HCT116 (cell line): ENCODE results near the gene GMPPA. TPM values are rescaled to one million over a fixed set of nuclear protein-coding genes. Genes with fewer than 3 reads are reported as not detected.

Source experiments
- ATAC-seq: fragments of 200-7000 bp; cut with Tn5 transposase; 2 replicates; pipeline ENCODE4 v1.9.1; 2020; ENCODE audit warnings: mild to moderate bottlenecking, moderate library complexity
- BruUV-seq: library from RNA; stranded (reverse); fragments of 400-500 nt; replicated peaks from 2 replicates; lab custom pipeline; 2021; lab: Mats Ljungman, UMichigan
- CTCF ChIA-PET: fragments of 300-600 bp; sonication (Branson Sonifier 250); formaldehyde crosslinking; loops from one replicate; lab custom pipeline; 2021; ENCODE audit warnings: antibody characterized with exemption; lab: Charles Lee
- POLR2A ChIA-PET: fragments of 300-600, 350-600 bp; sonication (Branson Sonifier 250); formaldehyde crosslinking; loops from one replicate; lab custom pipeline; 2021; ENCODE audit warnings: antibody characterized with exemption; lab: Charles Lee
- RAD21 ChIA-PET, 2 experiments: fragments of 300-600 bp; sonication (Branson Sonifier 250); formaldehyde crosslinking; loops; one replicate each; lab custom pipeline; 2023; ENCODE audit warnings: low total read pairs in 2 of 2; ENCODE audit not compliant: uncharacterized antibody in 2 of 2, unreplicated experiment in 2 of 2, low non-redundant PET in 1 of 2; lab: Charles Lee
- DNase-seq: peaks from one replicate; pipeline ENCODE4 v3.0.0-alpha.2; 2010; ENCODE audit warnings: low read depth, low spot score
- H2AFZ ChIP-seq: fragments of 200-600 bp; shearing (Covaris generic), sonication (generic); 2 replicates; pipeline ENCODE4 v1.6.1; 2017; ENCODE audit warnings: low read depth, mixed run types, mixed read lengths, antibody characterized with exemption, low read length; ENCODE audit not compliant: poor library complexity, severe bottlenecking
- H3K27ac ChIP-seq: 2 replicates; pipeline ENCODE4 v1.5.1; 2012; ENCODE audit warnings: low read depth, low read length
- H3K27me3 ChIP-seq: fragments of 200-600 bp; sonication (generic); 2 replicates; pipeline ENCODE4 v1.6.1; 2016; ENCODE audit warnings: mixed run types, low read length, mixed read lengths; ENCODE audit not compliant: insufficient read depth
- H3K36me3 ChIP-seq, 2 experiments: fragments of 200-500 bp in 1 of 2; fragments of 200-600 bp in 1 of 2; sonication (Bioruptor generic) in 1 of 2; sonication (generic) in 1 of 2; 2 replicates each; pipeline versions ENCODE4 v1.5.1 to v1.6.1; 2014 to 2016; ENCODE audit warnings: low read length in 2 of 2, inconsistent platforms in 1 of 2, mixed read lengths in 1 of 2, mixed run types in 1 of 2; ENCODE audit not compliant: insufficient read depth in 2 of 2, control insufficient read depth in 1 of 2
- H3K4me1 ChIP-seq, 2 experiments: fragments of 200-600 bp in 1 of 2; sonication (generic) in 1 of 2; 2 replicates each; pipeline versions ENCODE4 v1.5.1 to v1.6.1; 2012 to 2017; ENCODE audit warnings: low read length in 2 of 2, inconsistent platforms in 1 of 2, mild to moderate bottlenecking in 1 of 2, mixed read lengths in 1 of 2, mixed run types in 1 of 2, moderate library complexity in 1 of 2; ENCODE audit not compliant: insufficient read depth in 2 of 2, control insufficient read depth in 1 of 2
- H3K4me2 ChIP-seq: fragments of 200-600 bp; sonication (generic); 2 replicates; pipeline ENCODE4 v1.6.1; 2017; ENCODE audit warnings: mixed run types, low read length, mixed read lengths
- H3K4me3 ChIP-seq, 2 experiments: fragments of 200-600 bp in 1 of 2; sonication (generic) in 1 of 2; replicated peaks in 1 of 2; 2 replicates each; pipeline ENCODE4 v1.5.1; 2011 to 2016; ENCODE audit warnings: low read length in 2 of 2, control low read depth in 1 of 2, low read depth in 1 of 2, mild to moderate bottlenecking in 1 of 2, mixed read lengths in 1 of 2, mixed run types in 1 of 2
- H3K79me2 ChIP-seq: fragments of 200-600 bp; sonication (generic); 2 replicates; pipeline ENCODE4 v1.6.1; 2017; ENCODE audit warnings: mild to moderate bottlenecking, mixed run types, low read length, moderate library complexity, mixed read lengths; ENCODE audit not compliant: insufficient read depth
- H3K9ac ChIP-seq: fragments of 200-600 bp; sonication (generic); 2 replicates; pipeline ENCODE4 v1.6.1; 2016; ENCODE audit warnings: low read length, mixed read lengths
- H3K9me2 ChIP-seq: fragments of 200-600 bp; sonication (generic), shearing (Covaris generic); 2 replicates; pipeline ENCODE4 v1.6.1; 2017; ENCODE audit warnings: mixed run types, mild to moderate bottlenecking, moderate library complexity; ENCODE audit not compliant: insufficient read depth
- H3K9me3 ChIP-seq, 2 experiments: fragments of 200-500 bp in 1 of 2; fragments of 200-600 bp in 1 of 2; sonication (Bioruptor generic) in 1 of 2; sonication (generic) in 1 of 2; 2 replicates each; pipeline ENCODE4 v1.6.1; 2014 to 2017; ENCODE audit warnings: low read length in 2 of 2, mixed read lengths in 2 of 2, inconsistent platforms in 1 of 2, low read depth in 1 of 2, mild to moderate bottlenecking in 1 of 2, mixed run types in 1 of 2, moderate library complexity in 1 of 2; ENCODE audit not compliant: control insufficient read depth in 1 of 2, insufficient read depth in 1 of 2
- H4K20me1 ChIP-seq: fragments of 200-600 bp; sonication (generic), shearing (Covaris generic); 2 replicates; pipeline ENCODE4 v1.6.1; 2017; ENCODE audit warnings: mixed run types, mild to moderate bottlenecking, moderate library complexity; ENCODE audit not compliant: insufficient read depth
- CBX3 ChIP-seq: IDR thresholded peaks from 2 replicates; pipeline ENCODE4 v1.6.1; 2012; ENCODE audit warnings: low read depth
- CEBPB ChIP-seq: IDR thresholded peaks from 2 replicates; pipeline ENCODE4 v1.6.1; 2012; ENCODE audit warnings: low read depth
- EGR1 ChIP-seq: IDR thresholded peaks from 2 replicates; pipeline ENCODE4 v1.6.1; 2012; ENCODE audit warnings: low read depth
- EZH2 ChIP-seq: fragments of 200-600 bp; sonication (generic); IDR thresholded peaks from 2 replicates; pipeline ENCODE4 v1.6.1; 2017; ENCODE audit warnings: antibody characterized with exemption, mixed run types
- FOSL1 ChIP-seq: IDR thresholded peaks from 2 replicates; pipeline ENCODE4 v1.6.1; 2012; ENCODE audit warnings: low read depth
- JUND ChIP-seq: IDR thresholded peaks from 2 replicates; pipeline ENCODE4 v1.6.1; 2012
- POLR2A ChIP-seq: IDR thresholded peaks from 2 replicates; pipeline ENCODE4 v1.7.0; 2011; ENCODE audit warnings: borderline replicate concordance; ENCODE audit not compliant: insufficient read depth, insufficient read length; ENCODE audit errors: extremely low read depth
- POLR2AphosphoS5 ChIP-seq: IDR thresholded peaks from 2 replicates; pipeline ENCODE4 v1.6.1; 2011; ENCODE audit warnings: mild to moderate bottlenecking, low read depth, low read length, moderate library complexity
- RAD21 ChIP-seq: IDR thresholded peaks from 2 replicates; pipeline ENCODE4 v1.6.1; 2012; ENCODE audit warnings: low read depth, mild to moderate bottlenecking
- SIN3A ChIP-seq: IDR thresholded peaks from 2 replicates; pipeline ENCODE4 v1.6.1; 2012; ENCODE audit warnings: low read depth
- SRF ChIP-seq: IDR thresholded peaks from 2 replicates; pipeline ENCODE4 v1.6.1; 2012; ENCODE audit warnings: low read depth
- TCF7L2 ChIP-seq: IDR thresholded peaks from 2 replicates; pipeline ENCODE4 v1.7.0; 2011; ENCODE audit warnings: borderline replicate concordance, inconsistent platforms; ENCODE audit not compliant: insufficient read depth, insufficient read length; ENCODE audit errors: extremely low read depth
- YY1 ChIP-seq: IDR thresholded peaks from 2 replicates; pipeline ENCODE4 v1.6.1; 2011; ENCODE audit warnings: low read length, low read depth, moderate library complexity, mild to moderate bottlenecking; ENCODE audit not compliant: insufficient replicate concordance; ENCODE audit errors: extremely low read depth
- intact Hi-C: fragments of 100-400 bp; cut with micrococcal nuclease; formaldehyde crosslinking; loops from 2 replicates; pipeline ENCODE4 v1.10.0; 2022
- total RNA-seq: library from RNA; stranded (reverse); gene quantifications from one replicate; pipeline ENCODE4 v1.2.1, GENCODE V29; 2021; ENCODE audit not compliant: unreplicated experiment
- TF ChIP-seq, protein P1 (sequence below): IDR thresholded peaks from 2 replicates; pipeline ENCODE4 v1.6.1; 2011; ENCODE audit warnings: mild to moderate bottlenecking, low read length, moderate library complexity; ENCODE audit not compliant: insufficient replicate concordance; ENCODE audit errors: extremely low read depth
- TF ChIP-seq, protein P2 (sequence below): IDR thresholded peaks from 2 replicates; pipeline ENCODE4 v1.6.1; 2012; ENCODE audit warnings: low read depth
- TF ChIP-seq, protein P3 (sequence below): IDR thresholded peaks from 2 replicates; pipeline ENCODE4 v1.6.1; 2012
- TF ChIP-seq, protein P4 (sequence below): IDR thresholded peaks from 2 replicates; pipeline ENCODE4 v1.6.1; 2012

Gene GMPPA
- total RNA-seq, 1 experiment from 2014 or later, result 71.8 TPM

DNA sequence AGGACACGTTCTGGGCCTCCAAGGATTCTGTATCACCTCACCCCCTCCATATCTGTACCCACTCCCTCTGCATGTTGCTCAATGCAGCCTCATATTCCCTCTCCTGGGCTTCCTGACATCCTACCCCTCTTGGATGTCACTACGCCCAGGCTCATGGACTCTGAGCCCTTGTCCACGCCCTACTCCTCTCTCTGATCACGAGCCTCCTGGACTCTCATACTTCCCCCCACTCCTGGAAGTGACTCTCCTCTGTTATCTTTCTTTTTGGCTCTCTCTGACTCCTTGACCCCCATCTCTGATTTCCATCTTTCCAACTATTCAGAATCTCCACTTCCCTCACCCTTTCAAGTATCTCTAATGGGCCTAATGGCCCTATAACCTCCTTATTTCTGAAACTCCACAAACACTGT lies 47.3 kb downstream of the GMPPA start:
- no peak overlapping the region for H3K4me3 ChIP-seq
- no peak overlapping the region for H3K27ac ChIP-seq
- intact Hi-C loops, result no loop called here
- peaks cover 33% of the 10 kb centered on the region for H3K79me2 ChIP-seq
- TF ChIP-seq POLR2A (no peak), EZH2 (no peak), CEBPB (no peak), YY1 (no peak), CBX3 (no peak), FOSL1 (no peak), POLR2AphosphoS5 (no peak), RAD21 (no peak), EGR1 (no peak), TCF7L2 (no peak), SIN3A (no peak), SRF (no peak), JUND (no peak)
- TF ChIP-seq, protein P1, sequence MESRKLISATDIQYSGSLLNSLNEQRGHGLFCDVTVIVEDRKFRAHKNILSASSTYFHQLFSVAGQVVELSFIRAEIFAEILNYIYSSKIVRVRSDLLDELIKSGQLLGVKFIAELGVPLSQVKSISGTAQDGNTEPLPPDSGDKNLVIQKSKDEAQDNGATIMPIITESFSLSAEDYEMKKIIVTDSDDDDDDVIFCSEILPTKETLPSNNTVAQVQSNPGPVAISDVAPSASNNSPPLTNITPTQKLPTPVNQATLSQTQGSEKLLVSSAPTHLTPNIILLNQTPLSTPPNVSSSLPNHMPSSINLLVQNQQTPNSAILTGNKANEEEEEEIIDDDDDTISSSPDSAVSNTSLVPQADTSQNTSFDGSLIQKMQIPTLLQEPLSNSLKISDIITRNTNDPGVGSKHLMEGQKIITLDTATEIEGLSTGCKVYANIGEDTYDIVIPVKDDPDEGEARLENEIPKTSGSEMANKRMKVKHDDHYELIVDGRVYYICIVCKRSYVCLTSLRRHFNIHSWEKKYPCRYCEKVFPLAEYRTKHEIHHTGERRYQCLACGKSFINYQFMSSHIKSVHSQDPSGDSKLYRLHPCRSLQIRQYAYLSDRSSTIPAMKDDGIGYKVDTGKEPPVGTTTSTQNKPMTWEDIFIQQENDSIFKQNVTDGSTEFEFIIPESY, result no peak
- TF ChIP-seq, protein P2, sequence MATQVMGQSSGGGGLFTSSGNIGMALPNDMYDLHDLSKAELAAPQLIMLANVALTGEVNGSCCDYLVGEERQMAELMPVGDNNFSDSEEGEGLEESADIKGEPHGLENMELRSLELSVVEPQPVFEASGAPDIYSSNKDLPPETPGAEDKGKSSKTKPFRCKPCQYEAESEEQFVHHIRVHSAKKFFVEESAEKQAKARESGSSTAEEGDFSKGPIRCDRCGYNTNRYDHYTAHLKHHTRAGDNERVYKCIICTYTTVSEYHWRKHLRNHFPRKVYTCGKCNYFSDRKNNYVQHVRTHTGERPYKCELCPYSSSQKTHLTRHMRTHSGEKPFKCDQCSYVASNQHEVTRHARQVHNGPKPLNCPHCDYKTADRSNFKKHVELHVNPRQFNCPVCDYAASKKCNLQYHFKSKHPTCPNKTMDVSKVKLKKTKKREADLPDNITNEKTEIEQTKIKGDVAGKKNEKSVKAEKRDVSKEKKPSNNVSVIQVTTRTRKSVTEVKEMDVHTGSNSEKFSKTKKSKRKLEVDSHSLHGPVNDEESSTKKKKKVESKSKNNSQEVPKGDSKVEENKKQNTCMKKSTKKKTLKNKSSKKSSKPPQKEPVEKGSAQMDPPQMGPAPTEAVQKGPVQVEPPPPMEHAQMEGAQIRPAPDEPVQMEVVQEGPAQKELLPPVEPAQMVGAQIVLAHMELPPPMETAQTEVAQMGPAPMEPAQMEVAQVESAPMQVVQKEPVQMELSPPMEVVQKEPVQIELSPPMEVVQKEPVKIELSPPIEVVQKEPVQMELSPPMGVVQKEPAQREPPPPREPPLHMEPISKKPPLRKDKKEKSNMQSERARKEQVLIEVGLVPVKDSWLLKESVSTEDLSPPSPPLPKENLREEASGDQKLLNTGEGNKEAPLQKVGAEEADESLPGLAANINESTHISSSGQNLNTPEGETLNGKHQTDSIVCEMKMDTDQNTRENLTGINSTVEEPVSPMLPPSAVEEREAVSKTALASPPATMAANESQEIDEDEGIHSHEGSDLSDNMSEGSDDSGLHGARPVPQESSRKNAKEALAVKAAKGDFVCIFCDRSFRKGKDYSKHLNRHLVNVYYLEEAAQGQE, result no peak
- TF ChIP-seq, protein P3, sequence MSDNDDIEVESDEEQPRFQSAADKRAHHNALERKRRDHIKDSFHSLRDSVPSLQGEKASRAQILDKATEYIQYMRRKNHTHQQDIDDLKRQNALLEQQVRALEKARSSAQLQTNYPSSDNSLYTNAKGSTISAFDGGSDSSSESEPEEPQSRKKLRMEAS, result no peak
- TF ChIP-seq, protein P4, sequence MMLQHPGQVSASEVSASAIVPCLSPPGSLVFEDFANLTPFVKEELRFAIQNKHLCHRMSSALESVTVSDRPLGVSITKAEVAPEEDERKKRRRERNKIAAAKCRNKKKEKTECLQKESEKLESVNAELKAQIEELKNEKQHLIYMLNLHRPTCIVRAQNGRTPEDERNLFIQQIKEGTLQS, result no peak
- H3K4me1 ChIP-seq, result peaks cover 1 to 31% of the 10 kb centered on the region in 2 experiments; a peak in 3 of 4 replicates
- no peaks in the 10 kb centered on the region for H3K9me3 ChIP-seq
- no peak for DNase-seq
- CTCF ChIA-PET, result no interaction called here
- H3K9me2 ChIP-seq, result no peaks in the 10 kb centered on the region
- H2AFZ ChIP-seq, result no peak overlapping the region
- H3K36me3 ChIP-seq, result peaks cover 2 to 12% of the 10 kb centered on the region in 2 experiments; a peak in 2 of 4 replicates
- no TSS peak for BruUV-seq
- no peak for ATAC-seq
- POLR2A ChIA-PET, result interaction anchor here (0.6 kb wide), 1 partner anchor 103 kb away, joined by 3 read pairs; no protein-coding TSS in a partner anchor
- H3K4me2 ChIP-seq, result no peak overlapping the region
- H4K20me1 ChIP-seq, result peaks cover 5% of the 10 kb centered on the region; the same call in 1 of the 2 replicates
- RAD21 ChIA-PET, result no interaction called here
- H3K27me3 ChIP-seq, result no peaks in the 10 kb centered on the region
- no peak overlapping the region for H3K9ac ChIP-seq
